Measurements from ENCODE around the gene CPLX4. TPM values are rescaled to one million over a fixed set of nuclear protein-coding genes. Genes with fewer than 3 reads are reported as not detected.
A peak's percentile ranks its signal among the peaks of the same experiment; 100 is the strongest.

The CPLX4 gene
- total RNA-seq: not detected
- long read RNA-seq: 0 reads

GRCh38 chr18:59318460-59319050 is at the start of gene CPLX4:
Gene CPLX4 (minus strand): TSS chr18:59318649. CDS start chr18:59318462, 187 bp downstream.
- DNase-seq (no peak), ATAC-seq (ENCODE audit: poor library complexity) (no peak)
- intact Hi-C loops (cut with DNase I): no loop called here

- DNase-seq: no peak
- no peak for ATAC-seq (ENCODE audit: poor library complexity)
- intact Hi-C loops (cut with DNase I): no loop called here
These were observed 41.9 kb upstream of the CPLX4 start for GRCh38 chr18:59360381-59360780.

- intact Hi-C loops (cut with DNase I): no loop called here
- DNase-seq (no peak), ATAC-seq (ENCODE audit: poor library complexity) (peak; percentile 34)
These were observed 41.1 kb upstream of the CPLX4 start for GRCh38 chr18:59359576-59359952.

- ATAC-seq (ENCODE audit: poor library complexity): peak; percentile 100
- intact Hi-C loops (cut with DNase I): no loop called here
- peak; percentile 98 for DNase-seq
These were observed 40.5 kb upstream of the CPLX4 start, which contains the start of gene LMAN1 for GRCh38 chr18:59358712-59359575. Gene LMAN1 (minus strand): TSS chr18:59359265. CDS start chr18:59359244, 21 bp downstream.

GRCh38 chr18:59358414-59358711 is 39.9 kb upstream of the CPLX4 start:
- no peak for DNase-seq
- intact Hi-C loops (cut with DNase I): no loop called here
- ATAC-seq (ENCODE audit: poor library complexity): no peak

- ATAC-seq (ENCODE audit: poor library complexity) (no peak), DNase-seq (no peak)
- intact Hi-C loops (cut with DNase I): no loop called here
These were observed 39.5 kb upstream of the CPLX4 start for GRCh38 chr18:59357928-59358327.

- no peak for ATAC-seq (ENCODE audit: poor library complexity)
- no peak for DNase-seq
- intact Hi-C loops (cut with DNase I): no loop called here
These were observed 36.3 kb upstream of the CPLX4 start for GRCh38 chr18:59354731-59355130.

GRCh38 chr18:59353079-59353680 is 34.7 kb upstream of the CPLX4 start:
- DNase-seq: no peak
- intact Hi-C loops (cut with DNase I): no loop called here
- no peak for ATAC-seq (ENCODE audit: poor library complexity)

GRCh38 chr18:59352250-59352855 is 33.9 kb upstream of the CPLX4 start:
- no peak for DNase-seq
- intact Hi-C loops (cut with DNase I): no loop called here
- ATAC-seq (ENCODE audit: poor library complexity): no peak

- DNase-seq (no peak), ATAC-seq (ENCODE audit: poor library complexity) (no peak)
- intact Hi-C loops (cut with DNase I): no loop called here
These were observed 27.1 kb upstream of the CPLX4 start for GRCh38 chr18:59345556-59345955.

GRCh38 chr18:59344996-59345395 is 26.5 kb upstream of the CPLX4 start:
- intact Hi-C loops (cut with DNase I): no loop called here
- ATAC-seq (ENCODE audit: poor library complexity) (no peak), DNase-seq (no peak)

- intact Hi-C loops (cut with DNase I): no loop called here
- DNase-seq: no peak
- ATAC-seq (ENCODE audit: poor library complexity): no peak
These were observed 25.5 kb upstream of the CPLX4 start for GRCh38 chr18:59343926-59344325.

GRCh38 chr18:59340817-59341216 is 22.4 kb upstream of the CPLX4 start:
- no peak for DNase-seq
- intact Hi-C loops (cut with DNase I): no loop called here
- ATAC-seq (ENCODE audit: poor library complexity): no peak

- intact Hi-C loops (cut with DNase I): no loop called here
- ATAC-seq (ENCODE audit: poor library complexity): no peak
- DNase-seq: no peak
These were observed 21.9 kb upstream of the CPLX4 start for GRCh38 chr18:59340312-59340711.

- ATAC-seq (ENCODE audit: poor library complexity) (peak; percentile 79), DNase-seq (no peak)
- intact Hi-C loops (cut with DNase I): no loop called here
These were observed 14.5 kb upstream of the CPLX4 start for GRCh38 chr18:59332986-59333385.

- intact Hi-C loops (cut with DNase I): no loop called here
- DNase-seq (no peak), ATAC-seq (ENCODE audit: poor library complexity) (no peak)
These were observed 10.2 kb upstream of the CPLX4 start for GRCh38 chr18:59328683-59329082.

- ATAC-seq (ENCODE audit: poor library complexity): no peak
These were observed 7.5 kb upstream of the CPLX4 start for GRCh38 chr18:59325965-59326364.

GRCh38 chr18:59324623-59324971 is 6.1 kb upstream of the CPLX4 start:
- intact Hi-C loops (cut with DNase I): no loop called here
- ATAC-seq (ENCODE audit: poor library complexity) (no peak), DNase-seq (no peak)

More at GRCh38 chr18:59325965-59326364, 7.5 kb upstream of the CPLX4 start:
- intact Hi-C loops (cut with DNase I): no loop called here
- DNase-seq: no peak

- ATAC-seq (ENCODE audit: poor library complexity): no peak
- no peak for DNase-seq
- intact Hi-C loops (cut with DNase I): no loop called here
These were observed 5.6 kb upstream of the CPLX4 start for GRCh38 chr18:59323931-59324622.
